ENCODE measurements around the gene ETAA1.

ETAA1 gene

GRCh38 chr2:67397143-67397986 lies at the start of gene ETAA1:
Gene ETAA1, plus strand, starts transcription at chr2:67397333. Its CDS starts 116 bp downstream, at chr2:67397449.
- peak; percentile 95 for DNase-seq

DNA sequence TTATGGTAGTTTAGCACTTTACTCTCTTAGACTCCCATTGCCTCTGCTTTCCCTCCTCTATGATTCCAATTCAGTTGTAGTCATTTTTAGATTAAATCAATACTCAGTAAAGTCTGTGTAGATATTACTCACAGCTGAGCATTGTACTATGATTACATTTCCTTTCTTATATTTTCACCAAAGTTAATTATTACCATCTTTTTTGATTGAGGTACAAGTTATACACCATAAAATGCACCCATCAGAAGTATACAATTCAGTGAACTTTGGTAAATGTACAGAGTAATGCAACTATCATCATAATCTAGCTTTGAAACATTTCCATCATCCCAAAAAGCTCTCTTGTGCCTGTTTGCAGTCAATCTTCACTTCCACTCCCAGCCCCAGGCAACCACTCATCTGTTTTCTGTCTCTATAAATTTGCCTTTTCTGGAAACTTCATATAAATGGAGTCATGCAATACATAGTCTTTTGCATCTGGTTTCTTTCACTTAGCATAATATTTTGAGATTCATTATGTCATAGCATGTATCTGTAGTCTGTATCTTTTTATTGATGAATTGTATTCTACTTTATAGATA lies 30.2 kb upstream of the ETAA1 start:
- no peak for DNase-seq

GRCh38 chr2:67374481-67374880 lies 22.7 kb upstream of the ETAA1 start:
- DNase-seq, result no peak

DNA sequence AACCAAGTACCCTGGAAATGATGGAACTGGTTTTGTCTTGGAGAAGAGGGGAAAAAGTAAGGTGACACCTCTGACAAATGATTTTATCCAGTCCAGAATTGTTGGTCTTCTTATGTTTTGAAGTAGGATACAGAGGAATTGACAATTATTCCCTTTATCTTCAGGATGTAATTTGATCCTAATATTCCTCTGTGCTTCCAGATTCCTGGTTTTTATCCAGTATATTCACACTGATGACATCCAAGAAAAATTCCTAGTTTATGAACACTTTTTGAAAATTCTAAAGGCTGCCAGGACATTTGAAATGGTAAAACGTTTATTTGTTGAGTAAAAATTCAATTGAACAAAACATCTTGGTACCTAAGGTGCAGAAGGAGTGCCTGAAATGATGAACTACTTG lies 22.2 kb upstream of the ETAA1 start:
- no peak for DNase-seq

DNA sequence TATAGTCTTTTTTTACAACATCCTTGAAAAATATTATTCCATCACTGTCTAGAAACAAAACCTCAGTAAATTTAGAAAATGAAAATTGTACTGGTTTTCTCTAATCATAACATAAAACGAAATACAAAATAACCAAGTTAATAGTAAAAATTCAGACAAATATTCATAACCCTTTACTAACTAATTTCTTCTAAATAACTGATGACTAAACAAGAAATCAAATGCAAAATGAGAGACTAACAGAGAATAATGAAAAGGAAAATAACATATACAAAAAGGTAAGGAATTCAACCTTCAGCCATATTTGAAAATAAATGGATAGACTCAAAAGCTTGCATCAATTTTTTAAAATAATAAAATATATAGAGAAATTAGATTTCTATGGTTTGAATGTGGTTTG lies 18.6 kb upstream of the ETAA1 start:
- no peak for DNase-seq

GRCh38 chr2:67379048-67379447 lies 18.1 kb upstream of the ETAA1 start:
- DNase-seq, result no peak

- DNase-seq, result no peak
These were observed 12.9 kb upstream of the ETAA1 start for GRCh38 chr2:67384123-67384822.

DNA sequence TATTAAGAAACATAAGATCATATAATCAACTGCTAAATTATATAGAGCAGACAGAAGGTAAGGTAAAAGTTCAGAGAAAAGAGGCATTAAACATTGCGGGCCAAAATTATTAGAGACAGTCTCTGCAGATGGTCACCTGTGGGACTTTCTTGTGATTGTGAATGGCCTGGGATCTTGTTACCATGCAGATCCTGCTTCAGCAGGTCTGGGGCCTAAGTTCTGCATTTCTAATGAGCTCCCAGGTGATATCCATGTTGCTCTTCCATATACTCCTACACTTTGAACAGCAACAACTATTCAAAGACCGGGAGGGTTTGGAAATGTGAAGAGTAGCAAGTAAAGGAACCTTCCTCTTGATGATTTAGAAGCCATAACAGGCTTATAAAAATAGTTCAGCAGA lies 8.5 kb upstream of the ETAA1 start:
- no peak for DNase-seq

- no peak for DNase-seq
These were observed 7.8 kb upstream of the ETAA1 start for GRCh38 chr2:67389286-67389685.

DNA sequence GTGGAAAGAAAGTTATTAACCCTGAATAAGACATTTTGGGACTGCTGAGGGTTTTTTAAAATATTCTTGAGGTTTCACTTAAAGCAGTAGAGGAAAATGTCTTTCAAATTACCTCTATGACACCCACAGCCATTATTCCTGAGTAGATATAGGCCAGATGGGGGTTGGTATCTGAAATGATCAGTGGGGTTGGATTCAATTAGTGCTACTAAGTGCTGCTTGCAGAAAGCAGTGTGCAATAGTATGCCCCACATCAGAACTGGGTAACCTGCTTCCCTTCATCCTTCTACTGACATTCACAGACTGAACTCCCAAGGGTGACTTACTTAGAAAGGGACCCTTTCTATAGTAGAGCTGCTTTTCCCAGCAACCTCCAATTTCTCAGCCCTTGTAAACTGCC lies 7.3 kb upstream of the ETAA1 start:
- DNase-seq, result no peak

GRCh38 chr2:67393237-67393636 lies 3.9 kb upstream of the ETAA1 start:
- DNase-seq, result no peak

DNA sequence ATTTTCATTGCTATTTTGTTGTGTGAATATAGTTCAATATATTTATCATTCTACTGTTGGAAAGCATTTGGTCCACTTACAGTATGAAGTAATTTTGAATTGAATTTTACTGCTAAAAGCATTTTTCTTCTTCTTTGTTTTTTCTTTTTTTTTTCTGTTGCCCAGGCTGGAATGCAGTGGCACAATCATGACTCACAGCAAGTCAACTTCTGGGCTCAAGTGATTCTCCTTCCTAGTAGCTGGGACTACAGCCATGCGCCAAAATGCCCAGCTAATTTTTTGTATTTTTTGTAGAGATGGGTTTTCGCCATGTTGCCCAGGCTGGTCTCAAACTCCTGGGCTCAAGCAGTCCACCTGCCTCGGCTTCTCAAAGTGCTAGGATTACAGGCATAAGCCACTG lies 2.4 kb upstream of the ETAA1 start:
- DNase-seq, result no peak

GRCh38 chr2:67399144-67399543 lies 2.0 kb downstream of the ETAA1 start:
- no peak for DNase-seq

- DNase-seq, result no peak
These were observed 2.8 kb downstream of the ETAA1 start for GRCh38 chr2:67399831-67400489.

DNA sequence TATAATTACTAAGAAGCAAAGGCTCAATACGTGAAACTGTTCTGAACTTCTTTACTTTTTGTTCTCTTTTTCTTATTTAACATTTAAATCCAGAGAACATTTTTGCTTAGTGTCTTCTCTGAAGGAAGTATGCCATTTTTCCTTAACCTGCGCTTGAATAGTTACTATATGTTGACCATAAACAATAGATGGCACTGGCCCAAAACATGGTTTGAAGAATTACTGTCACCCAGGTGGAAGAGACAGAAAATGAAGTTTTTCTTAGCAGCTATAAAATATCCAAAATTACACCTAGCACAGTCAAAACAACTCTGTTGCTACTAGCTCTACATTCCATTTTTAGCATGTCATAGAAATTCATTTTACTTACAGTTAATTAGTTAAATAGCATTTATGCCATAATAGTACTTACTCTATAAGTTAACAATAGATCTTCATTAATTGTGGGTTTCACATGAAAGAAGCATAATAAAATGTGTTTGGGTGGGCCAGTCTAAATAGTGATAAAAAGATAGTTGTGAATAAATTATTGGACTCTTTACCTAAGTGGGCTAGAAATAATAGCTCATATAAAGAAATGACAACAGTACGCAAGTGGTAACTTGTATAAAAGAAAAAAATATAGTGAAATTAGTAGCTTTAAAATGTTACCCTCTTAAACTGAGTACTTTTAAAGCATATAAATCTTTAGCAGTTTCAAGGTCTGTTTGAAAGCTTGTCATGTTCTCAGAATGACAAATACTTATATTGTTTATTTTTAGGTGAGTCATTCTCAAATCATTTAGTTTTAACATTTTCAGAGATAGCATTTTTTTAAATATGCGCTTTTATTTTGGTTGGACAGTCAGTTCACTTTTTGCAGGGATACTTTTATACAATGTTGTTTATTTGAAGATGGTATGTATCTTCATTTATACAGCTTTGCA lies 3.7 kb downstream of the ETAA1 start:
- no peak for DNase-seq

DNA sequence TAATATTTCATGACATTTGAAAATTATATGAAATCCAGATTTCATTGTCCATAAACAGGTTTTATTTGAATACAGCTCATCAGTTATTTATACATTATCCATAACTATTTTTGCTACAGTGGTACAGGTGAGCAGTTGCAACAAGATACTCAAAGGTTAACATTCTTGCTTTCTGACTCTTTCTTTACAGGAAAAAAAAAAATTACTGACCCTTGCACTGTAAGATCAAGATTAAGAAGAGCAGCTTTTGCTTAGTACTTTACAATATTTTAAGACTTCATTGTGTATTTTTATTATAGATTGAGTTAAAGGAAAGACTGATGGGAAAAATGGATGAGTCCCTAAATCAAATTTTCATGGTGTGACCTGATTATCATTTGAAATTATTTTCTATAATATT lies 11.2 kb downstream of the ETAA1 start:
- no peak for DNase-seq

GRCh38 chr2:67412424-67412823 lies 15.3 kb downstream of the ETAA1 start:
- no peak for DNase-seq

DNA sequence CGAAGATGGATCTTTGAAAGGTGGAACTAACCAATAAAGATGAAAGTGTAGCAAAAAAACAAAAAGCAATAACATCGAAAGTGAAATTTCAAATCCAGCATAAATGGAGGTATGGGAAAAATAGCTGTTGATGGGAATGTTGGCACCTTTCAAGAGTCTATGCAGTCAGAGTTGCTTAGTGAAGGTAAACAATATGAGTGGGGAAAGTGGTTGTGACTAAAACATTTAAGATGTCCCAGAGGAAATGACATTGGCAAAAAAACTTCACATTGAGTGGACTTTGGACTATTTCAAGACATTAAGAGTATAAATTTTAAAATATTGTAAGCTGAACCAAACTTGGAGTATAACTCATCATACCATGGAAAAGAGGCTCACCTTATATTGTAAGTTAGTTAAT lies 17.7 kb downstream of the ETAA1 start:
- DNase-seq, result no peak

GRCh38 chr2:67416136-67416535 lies 19.0 kb downstream of the ETAA1 start:
- no peak for DNase-seq

GRCh38 chr2:67423489-67423888 lies 26.4 kb downstream of the ETAA1 start:
- no peak for DNase-seq

DNA sequence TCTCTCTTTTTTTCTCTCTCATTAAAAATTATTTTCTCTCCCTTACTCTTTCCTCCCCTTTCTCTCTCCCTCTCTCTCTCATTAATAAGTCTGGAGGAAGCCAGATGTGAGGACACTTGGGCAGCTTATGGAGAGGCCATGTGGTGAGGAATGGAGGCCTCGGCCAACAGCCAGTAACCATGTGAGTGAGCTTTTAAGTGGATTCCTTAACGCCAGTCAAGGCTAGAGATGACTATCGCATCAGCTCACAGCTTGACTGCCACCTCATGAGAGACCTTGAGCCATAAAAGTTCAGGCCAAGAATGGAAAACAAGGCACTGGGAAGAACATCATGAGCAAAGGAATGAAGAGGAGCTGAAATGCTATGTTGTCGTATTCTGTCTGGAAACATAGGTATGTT lies 39.1 kb downstream of the ETAA1 start:
- no peak for DNase-seq

- no peak for DNase-seq
These were observed 40.0 kb downstream of the ETAA1 start for GRCh38 chr2:67437114-67437513.

Data from activated CD4-positive, alpha-beta T cell treated with anti-CD3 and anti-CD28 coated beads, Interleukin-10, Interleukin-2, amounts not matched to agents 100 ng/mL and 50 ng/mL, durations not matched to agents 16 hours and 8 hours (primary cell).